DMS153 treated with DMSO at 0.1 percent for 48 hours (cell line): Measurements from ENCODE around the gene TSHZ2.

ENCODE experiments used
- DNase-seq: peaks from one replicate; lab custom pipeline; 2025; ENCODE audit not compliant: unreplicated experiment; lab: John Stamatoyannopoulos, UW

TSHZ2 gene

GRCh38 chr20:52994184-52994970, 22.2 kb downstream of the TSHZ2 start:
- DNase-seq, result no peak

GRCh38 chr20:52996130-52996529, 24.0 kb downstream of the TSHZ2 start:
- no peak for DNase-seq

GRCh38 chr20:52996658-52997057, 24.5 kb downstream of the TSHZ2 start:
- DNase-seq, result no peak

GRCh38 chr20:52998268-52998667, 26.1 kb downstream of the TSHZ2 start:
- no peak for DNase-seq

GRCh38 chr20:52999040-52999439, 26.9 kb downstream of the TSHZ2 start:
- DNase-seq, result no peak

- peak; percentile 12 for DNase-seq
Observed at GRCh38 chr20:53001498-53002301, 29.5 kb downstream of the TSHZ2 start.

GRCh38 chr20:53002786-53003185, 30.6 kb downstream of the TSHZ2 start:
- no peak for DNase-seq

- DNase-seq, result peak; percentile 44
Observed at GRCh38 chr20:53003420-53004154, 31.4 kb downstream of the TSHZ2 start.

- DNase-seq, result no peak
Observed at GRCh38 chr20:53004267-53004813, 32.2 kb downstream of the TSHZ2 start.

- DNase-seq, result no peak
Observed at GRCh38 chr20:53009979-53010735, 38.0 kb downstream of the TSHZ2 start.

- no peak for DNase-seq
Observed at GRCh38 chr20:53011640-53012039, 39.5 kb downstream of the TSHZ2 start.

- no peak for DNase-seq
Observed at GRCh38 chr20:53013183-53013582, 41.0 kb downstream of the TSHZ2 start.

GRCh38 chr20:53013847-53014246, 41.7 kb downstream of the TSHZ2 start:
- no peak for DNase-seq

- DNase-seq, result no peak
Observed at GRCh38 chr20:53016071-53016470, 43.9 kb downstream of the TSHZ2 start.

- no peak for DNase-seq
Observed at GRCh38 chr20:53016534-53017042, 44.4 kb downstream of the TSHZ2 start.

GRCh38 chr20:53017206-53017605, 45.0 kb downstream of the TSHZ2 start:
- no peak for DNase-seq

- DNase-seq, result no peak
Observed at GRCh38 chr20:53019464-53019863, 47.3 kb downstream of the TSHZ2 start.

- no peak for DNase-seq
Observed at GRCh38 chr20:53020376-53020775, 48.2 kb downstream of the TSHZ2 start.

GRCh38 chr20:53020834-53021233, 48.7 kb downstream of the TSHZ2 start:
- DNase-seq, result no peak

GRCh38 chr20:53021934-53022333, 49.8 kb downstream of the TSHZ2 start:
- DNase-seq, result peak; percentile 20
